HG03039 (cell line): ENCODE measurements around the gene ACLY.
"Not testable (repeated sequence)": the region's sequence is repeated elsewhere in the genome, so short reads cannot be mapped to it uniquely, and the experiment has no call there.

Experiments
- ATAC-seq: cut with Tn5 transposase; IDR thresholded peaks from one replicate; pipeline ENCODE4 v1.9.1; 2021; ENCODE audit warnings: mild to moderate bottlenecking, moderate library complexity; ENCODE audit not compliant: unreplicated experiment

The ACLY gene

DNA sequence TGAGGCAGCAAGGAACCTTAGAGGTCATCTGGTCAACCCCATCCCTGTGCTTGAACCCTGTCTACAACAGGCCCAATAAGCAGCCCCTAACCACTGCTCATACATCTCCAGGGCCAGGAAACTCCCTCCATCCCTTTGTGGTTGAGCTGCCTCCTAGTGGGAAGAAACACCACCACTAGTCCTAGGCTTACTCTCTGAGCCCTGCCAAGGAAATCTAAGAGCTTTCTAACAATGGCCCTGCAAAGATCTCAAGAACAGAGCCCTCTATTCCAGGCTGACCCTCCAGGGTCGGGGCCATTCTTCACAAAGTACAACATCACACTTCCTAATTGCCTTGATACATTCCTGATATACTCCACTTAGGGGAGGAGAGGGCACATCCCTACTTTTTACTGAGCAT is 5.8 kb downstream of the ACLY start:
- no peak for ATAC-seq

DNA sequence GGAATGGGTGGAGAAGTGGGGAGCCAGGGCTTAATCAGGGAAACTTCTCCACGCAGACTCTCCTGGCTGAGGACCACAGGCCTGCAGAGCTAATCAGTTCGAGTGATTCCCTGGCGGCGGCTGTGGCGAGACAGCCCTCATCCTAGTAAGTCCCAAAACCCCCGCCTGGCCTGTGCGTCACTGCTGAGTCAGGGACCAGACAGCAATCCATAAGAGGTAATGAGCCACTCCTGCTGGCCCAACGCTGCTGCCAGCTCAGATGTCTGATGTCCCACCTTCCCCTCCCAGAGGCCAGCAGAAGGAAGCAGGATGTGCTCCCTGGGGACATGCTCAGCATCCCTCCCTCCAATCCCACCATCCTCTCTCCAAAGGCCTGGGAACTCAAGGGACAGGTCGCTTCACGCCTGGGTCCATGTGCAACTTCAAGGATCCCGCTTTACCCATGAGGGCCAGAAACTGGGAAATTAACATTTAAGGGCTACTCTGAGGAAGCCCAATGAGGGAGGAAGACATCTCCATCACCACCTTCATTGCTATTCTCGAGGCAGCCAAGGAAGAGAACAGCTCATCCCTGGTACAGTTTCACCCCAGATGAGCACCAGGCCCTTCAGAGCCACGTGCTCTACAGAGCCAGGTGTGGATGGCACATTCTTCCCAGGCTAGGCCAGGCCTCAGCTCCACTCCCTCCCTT is 7.9 kb downstream of the ACLY start:
- no peak for ATAC-seq

DNA sequence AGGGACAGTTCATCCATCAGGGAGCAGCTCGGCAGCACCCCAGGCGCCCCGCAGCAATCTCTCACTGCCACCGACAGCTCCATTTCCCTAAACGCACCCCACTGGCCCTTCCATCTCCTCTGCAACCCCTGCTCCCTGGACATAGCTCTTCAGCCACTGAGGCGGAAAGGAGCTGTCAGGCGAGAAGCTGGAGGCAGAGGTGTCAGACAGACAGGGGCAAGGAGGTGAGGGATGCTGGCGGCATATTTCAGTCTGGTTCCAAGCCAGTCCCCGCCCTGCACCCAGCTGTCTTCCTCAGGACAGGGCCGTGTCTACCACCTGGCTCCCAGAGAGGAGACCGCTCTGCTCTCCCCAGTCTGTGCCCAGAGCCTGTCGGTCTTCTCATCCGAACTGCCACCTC is 9.7 kb downstream of the ACLY start:
- no peak for ATAC-seq

DNA sequence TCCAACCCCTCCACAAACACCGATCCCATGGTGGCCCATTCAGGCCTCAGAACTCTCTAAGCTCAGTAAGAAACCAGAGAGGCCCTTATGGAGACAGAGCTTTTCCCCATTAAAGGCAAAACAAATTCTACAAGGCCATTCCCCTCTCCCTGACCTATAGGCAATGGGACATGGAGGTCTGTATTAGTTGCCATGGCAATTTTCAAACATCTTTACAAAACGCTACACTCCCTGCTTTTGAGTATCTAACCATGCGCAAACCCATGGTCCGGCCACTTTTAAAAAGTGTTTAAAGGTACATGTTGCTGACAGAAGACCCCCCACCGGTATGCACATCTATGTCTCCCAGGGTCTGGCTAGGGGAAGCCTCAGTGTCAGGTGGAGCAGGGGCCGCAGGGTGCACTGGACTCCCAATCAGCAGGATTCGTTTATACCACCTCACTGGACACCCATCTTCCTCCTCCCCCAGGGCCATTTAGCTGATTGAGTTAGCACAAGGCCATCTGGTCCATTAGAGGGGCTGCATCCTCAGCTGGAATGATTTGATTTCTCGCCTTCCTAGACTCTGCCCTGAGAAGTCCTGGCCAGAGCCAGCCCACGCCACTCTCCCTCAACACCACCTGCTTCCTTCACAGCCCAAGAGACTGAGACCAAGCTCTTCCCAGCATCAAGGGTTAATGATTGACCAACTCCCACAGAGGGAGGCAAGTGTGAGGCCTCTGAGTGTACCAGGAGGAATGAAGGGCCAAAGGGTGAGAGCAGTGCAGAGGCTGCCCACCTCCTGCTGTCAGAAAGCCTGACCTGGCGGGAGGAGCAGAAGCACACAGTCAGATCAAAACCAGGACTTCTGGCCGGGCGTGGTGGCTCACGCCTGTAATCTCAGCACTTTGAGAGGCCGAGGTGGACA is 10.9 kb downstream of the ACLY start:
- no peak for ATAC-seq

DNA sequence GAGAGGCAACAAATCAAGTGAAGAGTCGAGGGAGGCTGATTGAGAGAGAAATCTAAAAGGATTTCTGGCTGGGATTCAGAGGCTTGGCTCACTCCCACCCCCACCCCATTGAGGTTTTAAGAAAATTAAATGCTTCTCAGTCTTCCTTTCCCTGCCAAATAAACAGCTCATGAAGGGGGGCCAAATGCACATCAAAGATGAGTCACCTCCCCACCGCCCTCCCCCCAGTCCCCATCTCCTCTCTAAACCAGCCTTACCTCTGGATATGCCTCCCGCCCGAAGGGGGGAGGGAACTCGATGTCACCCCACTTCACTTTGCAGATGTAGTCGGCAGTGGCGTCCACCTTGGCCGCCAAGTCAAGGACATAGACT is 11.6 kb downstream of the ACLY start:
- no peak for ATAC-seq

DNA sequence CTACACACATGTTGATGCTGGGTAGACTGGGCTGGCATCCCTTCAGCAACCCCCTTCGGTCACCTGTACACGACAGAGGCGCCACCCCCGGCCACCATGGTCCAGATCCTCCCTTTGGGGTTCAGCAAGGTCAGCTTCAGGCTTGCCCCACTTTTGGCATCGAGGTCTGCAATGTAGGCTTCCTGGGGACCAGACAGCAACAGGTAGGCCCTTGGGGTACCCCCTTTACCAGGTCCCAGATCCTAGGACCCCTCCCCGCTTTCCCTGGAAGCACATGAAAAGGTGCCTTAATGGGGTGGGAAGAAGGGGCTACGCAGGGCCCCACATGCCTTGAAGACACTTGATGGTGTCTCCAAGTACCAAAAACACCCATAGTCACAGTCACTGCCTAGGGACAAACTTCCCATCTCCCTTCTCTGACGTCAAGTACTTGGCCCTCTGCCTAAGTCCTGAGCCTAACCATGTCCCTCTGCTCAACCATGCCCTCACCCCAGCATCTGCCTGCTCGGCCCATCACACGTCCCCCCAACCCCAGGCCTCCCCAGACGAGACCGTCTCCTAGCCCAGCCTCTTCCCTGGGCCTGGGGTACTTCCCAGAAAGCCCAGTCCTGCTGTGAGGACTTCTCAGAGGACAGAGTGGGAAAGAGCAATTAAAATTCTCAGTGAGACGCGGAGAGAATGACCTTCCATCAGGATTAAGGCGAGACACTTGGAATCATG is 12.1 kb downstream of the ACLY start:
- ATAC-seq = no peak

DNA sequence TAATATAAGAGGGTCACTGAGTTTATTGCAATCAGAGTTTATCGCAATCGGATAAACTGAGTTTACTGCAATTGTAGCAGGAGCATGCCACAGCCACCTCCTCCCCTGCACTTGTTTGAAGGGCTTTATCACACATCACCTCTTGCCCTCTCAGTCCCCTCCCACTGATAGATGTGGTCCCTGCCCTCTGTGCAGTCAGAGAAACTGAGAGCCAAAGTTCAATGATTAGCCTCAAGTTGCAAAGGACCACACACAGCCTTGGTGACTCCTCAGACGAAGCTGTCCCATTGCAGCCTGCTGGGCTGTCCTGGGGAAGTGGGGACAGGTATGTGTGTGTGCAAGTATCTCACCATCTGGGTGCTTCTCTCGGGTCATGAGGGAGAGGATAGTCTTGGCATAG is 13.6 kb downstream of the ACLY start:
- no peak for ATAC-seq

DNA sequence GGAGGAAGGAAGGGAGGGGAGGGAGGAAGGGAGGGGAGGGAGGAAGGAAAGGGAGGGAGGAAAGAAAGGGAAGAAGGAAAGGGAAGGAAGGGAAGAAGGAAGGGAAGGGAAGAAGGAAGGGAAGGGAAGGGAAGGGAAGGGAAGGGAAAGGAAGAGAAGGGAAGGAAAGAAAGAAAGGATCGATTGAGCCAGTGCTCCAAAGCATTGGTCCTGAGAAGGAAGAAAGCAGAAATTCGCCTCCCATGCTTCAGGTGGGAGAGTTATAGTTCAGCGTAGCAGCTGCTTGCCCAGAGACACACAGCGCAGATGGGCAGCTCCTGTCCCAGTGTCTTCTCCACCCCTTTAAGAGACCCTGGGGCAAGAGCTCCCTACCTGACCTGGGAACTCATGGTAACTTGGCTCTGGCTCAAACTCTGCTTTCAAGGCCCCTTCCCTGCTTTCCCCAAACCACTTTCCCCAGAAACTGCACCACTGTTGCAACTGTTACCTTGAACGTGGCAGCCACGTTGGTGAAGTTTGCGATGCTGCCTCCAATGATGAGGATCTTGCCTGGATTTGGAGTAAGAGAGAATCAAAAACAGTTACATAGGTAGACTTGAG is 14.4 kb downstream of the ACLY start:
- ATAC-seq = no peak

DNA sequence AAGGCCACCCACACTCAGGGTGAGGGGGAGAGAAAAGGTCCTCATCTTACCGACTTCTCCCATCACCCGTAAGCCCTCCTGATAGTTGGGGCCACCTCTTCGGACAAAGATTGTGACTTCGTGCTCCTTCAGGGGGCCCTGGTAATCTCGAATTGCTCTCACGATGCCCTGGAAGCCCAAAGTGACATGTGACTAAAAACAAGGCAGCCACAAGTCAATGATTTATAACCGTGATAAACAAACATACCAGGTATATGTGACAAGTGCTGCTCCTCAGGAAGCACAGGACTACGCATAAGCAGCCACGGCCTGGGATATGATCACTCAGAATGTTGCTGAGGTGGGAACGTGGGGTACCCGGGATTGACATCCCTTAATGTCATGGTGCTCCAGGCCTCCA is 17.1 kb downstream of the ACLY start:
- no peak for ATAC-seq

DNA sequence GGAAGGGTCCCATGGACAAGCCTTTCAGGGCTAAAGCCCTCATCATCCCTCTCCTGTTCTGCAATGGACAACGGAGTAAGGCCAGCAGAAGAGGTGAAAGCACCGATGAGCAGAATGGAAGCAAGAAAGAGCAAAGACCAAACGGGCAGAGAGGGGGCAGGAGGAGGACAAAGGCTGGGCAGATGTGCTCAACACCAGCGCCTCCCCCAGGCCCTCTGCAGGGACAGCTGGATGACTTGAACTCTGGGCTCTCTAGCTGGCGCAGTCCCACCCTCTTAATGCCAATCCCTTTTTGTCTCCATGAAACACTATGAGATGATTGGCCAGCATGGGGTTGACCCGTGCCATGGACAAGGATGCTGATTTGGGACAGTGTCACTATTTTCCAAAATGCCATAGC is 22.0 kb downstream of the ACLY start:
- ATAC-seq = no peak

DNA sequence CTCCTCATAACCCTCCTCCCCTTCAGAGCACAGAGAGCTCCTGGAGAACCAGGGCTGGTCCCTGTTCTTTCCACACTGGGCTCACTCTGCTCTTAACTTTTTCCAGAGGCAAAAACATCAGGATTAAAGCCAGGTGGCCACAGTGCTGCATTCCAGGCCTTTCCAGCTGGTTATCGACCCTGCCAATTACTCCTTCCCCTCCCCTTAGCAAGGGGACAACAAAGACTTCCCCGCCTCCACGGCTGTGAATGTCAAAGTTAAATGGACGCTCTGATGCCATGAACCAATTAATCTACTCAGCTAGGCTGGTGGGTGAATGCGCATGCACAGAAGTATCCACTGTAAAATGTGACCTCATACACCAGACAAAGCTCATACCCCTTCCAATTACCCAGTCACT is 23.1 kb downstream of the ACLY start:
- ATAC-seq = no peak

DNA sequence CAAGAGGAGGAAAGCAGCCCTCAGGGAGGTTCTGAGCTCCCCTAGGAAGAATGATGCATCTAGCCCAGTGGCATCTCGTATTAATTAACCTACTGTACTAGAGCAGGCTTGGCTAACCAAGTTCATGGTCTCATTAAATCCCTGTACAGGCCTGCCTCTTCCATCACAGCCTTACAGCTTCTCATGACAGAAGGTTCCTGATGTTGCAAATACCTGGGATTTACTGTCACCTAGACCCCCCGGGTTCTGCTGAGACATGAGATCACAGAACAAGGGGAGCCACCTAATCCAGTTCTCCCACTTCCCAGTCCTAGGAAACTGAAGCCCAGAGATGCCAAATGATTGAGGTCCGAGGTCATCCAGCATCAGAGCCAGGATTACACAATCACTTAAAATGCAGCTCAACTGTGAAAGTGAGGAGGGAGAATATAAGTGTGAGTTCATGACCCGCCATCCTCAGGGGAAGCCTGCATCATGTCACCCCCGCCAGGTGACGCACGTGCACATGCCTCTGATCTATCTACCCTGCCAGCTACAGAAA is 23.9 kb downstream of the ACLY start:
- ATAC-seq = no peak

DNA sequence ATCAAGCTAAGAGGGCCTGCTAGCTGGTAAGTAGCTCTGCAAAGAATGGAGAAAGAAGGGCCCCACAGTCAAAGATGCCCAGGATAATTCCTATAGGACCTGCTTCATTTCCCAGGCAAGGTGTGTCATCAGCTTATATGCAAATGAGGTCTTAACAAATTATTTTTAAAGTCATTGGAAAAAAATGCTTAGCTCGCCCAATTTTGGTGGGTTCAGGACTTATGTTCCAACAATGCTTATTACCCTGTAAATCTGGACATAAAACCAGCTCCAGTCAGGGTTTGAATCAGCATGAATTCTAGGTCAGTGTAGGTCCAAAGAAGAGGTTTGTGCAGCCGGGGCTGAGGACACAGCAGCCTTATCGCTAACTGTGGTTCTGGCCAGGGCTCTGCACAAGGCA is 25.4 kb downstream of the ACLY start:
- no peak for ATAC-seq

DNA sequence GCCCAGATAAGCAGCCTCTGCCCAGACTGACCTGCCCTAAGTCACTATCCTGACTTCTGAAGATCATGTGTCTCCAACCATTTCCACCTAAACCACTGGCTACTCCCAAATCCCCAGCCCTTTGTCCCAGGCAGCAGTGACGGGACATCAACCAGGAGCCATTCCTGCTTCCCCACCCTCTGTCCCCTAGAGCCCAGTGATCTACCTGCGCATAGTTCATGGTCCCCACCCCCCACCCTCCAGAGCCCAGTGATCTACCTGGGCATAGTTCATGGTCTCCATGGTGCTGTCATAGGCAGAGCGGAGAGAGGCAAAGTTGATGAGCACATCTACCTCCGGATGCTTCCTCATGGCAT is 26.8 kb downstream of the ACLY start:
- no peak for ATAC-seq

DNA sequence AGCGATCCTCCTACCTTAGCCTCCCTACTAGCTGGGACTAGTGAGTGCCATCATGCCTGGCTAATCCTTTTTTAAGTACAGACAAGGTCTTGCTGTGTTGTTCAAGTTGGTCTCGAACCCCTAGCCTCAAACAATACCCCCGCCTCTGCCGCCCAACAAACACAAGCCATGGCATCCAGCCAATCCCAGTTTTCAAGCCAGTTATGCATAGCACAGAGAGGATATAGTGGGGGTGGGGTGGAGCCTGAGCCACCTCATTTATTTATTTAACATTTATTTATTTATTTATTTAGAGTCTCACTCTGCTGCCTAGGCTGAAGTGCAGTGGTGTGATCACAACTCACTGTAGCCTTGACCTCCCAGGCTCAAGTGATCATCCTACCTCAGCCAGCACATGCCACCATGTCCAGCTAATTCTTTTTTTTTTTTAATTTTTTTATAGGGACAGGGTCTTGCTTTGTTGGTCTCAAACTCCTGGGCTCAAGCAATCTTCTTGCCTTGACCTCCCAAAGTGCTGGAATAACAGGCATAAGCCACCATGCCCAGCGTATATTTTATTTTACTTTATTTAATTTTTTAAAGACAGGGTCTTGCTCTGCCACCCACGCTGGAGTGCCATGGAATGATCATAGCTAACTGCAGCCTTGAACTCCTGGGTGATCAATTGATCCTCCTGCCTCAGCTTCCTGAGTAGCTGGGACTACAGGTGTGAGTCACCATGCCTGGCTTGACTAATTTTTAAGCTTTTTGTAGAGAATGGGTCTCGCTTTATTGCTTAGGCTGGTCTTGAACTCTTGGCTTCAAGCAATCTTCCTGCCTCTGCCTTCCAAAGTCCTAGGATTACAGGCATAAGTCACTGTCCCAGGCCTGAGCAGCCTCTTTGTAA is 27.4 kb downstream of the ACLY start:
- no peak for ATAC-seq

DNA sequence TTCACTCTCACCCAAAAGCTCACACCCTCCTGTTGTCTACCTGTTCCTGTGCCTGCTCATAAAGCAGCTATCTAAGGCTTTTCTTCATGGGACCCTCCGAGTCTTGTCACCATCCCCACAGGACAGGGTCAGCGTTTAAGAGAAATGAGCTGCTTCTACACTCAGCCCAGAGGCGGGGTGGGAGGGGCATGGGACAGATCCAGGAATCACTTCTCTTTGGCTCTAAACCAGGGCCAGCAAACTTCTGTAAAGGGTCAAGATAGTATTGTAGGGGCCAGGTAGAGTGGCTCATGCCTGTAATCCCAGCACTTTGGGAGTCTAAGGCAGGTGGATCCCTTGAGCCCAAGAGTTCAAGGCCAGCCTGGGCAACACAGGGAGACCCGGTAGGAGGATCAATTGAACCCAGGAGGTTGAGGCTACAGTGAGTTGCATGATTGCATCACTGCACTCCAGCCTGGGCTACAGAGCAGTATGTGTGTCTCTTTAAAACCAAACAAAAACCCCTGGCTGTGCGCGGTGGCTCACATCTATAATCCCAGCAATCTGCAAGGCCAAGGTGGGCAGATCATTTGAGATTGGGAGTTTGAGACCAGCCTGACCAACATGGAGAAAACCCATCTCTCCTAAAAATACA is 30.3 kb downstream of the ACLY start:
- no peak for ATAC-seq

DNA sequence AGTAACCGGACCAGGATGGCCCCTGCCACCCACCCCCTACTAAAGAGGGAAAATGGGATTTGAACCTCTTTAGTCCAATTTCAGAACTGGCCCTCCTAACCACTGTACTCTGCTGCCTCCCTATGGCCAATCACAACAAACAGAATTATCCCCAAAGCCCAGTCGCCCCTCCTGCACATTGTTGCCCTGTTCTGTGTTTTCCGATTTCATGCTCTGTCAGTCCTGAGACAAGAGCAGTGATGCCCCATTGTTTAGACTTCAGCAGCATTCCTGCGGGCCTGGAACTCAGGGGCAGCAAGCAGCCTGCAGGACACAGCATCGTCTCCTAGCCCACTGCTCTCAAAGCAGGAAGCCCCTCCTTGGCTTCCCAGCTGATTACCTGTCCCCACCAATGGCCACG is 33.0 kb downstream of the ACLY start:
- ATAC-seq = no peak

DNA sequence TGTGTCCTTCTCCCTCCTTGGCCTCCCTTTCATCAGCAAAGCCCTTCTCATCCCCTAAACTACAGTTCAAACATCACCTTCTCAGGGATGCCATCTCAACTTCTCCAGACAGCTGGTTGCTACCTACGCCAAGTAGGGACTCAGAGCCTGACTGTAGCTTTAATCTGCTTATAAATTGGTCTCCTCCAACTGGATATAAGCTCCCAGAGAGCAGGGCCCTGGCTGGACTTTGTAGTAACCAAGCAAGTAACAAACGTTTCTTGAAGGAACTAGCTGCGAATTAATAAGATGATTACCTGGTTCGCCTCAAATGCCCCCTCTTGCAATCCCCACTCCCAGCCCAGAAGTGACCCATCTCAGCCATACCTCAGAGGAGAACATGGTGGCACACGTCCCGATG is 36.0 kb downstream of the ACLY start:
- no peak for ATAC-seq

DNA sequence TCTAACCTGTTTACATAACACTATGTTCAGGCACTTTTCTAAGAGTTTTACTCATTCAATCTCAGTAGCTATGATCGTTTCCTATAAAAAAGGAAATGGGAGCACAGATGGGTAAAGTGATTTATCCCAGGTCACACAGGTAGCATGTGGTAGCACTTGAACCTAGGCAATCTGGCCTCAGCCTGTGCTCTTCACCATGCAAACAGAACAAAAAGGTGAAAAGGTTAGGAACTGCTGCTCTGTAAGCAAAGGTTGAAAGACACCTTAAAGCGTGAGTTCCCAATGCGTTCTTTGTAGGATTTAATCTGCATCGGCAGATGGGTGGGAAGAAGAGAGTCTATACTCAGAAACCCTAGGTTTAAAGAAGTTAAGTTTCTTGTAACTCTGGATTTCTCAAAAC is 38.6 kb downstream of the ACLY start:
- no peak for ATAC-seq

DNA sequence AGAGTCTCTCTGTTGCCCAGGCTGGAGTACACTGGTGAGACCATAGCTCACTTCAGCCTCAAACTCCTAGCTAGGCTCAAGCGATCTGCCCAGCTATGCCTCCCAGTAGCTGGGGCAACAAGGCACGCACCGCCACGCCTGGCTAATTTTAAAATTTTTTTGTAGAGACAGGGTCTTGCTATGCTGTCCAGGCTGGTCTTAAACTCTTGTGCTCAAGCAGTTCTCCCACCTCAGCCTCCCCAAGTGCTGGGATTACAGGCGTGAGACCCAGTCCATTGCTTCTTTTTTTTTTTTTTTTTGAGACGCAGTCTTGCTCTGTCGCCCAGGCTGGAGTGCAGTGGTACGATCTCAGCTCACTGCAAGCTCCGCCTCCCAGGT is 44.5 kb downstream of the ACLY start:
- not testable (repeated sequence) for ATAC-seq
